Measurements from ENCODE around the gene MINDY2.
"Not testable (repeated sequence)": the region's sequence is repeated elsewhere in the genome, so short reads cannot be mapped to it uniquely, and the experiment has no call there.

Gene MINDY2

GRCh38 chr15:58766290-58766689, 4.8 kb upstream of the MINDY2 start:
- Histone ChIP-seq H3K9ac (no peak overlapping the region), H3K4me1 (peaks cover 5% of the 10 kb centered on the region), H4K20me1 (no peaks in the 10 kb centered on the region), H3K27me3 (no peaks in the 10 kb centered on the region), H3K36me3 (no peaks in the 10 kb centered on the region), H3K4me3 (no peak overlapping the region), H3K27ac (no peak overlapping the region), H3K4me2 (no peak overlapping the region), H3K9me3 (peaks cover 29% of the 10 kb centered on the region)
- no peak for TF ChIP-seq Cebpa-rat (IDR thresholded peaks at IDR 0.05)

DNA sequence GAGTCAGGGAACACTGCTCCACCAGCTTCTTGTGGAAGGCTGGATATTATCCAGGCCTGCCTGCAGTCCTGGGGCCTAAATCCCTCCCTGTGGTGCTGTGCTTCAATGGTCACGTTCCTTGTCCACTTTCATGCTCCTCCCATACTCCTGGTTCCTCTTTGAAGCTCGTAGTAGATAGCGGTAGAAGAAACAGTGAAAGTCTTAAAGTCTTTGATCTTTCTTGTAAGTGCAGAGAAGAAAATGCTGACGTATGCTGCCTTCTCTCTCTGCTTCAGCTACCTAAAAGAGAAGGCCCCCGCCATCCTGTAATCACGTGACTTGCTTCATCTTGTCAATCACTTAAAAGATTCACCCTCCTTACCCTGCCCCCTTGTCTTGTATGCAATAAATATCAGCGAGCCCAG, 2.5 kb upstream of the MINDY2 start:
- H3K9ac ChIP-seq, H3K36me3 ChIP-seq, H3K4me2 ChIP-seq, H3K27ac ChIP-seq, H3K4me3 ChIP-seq, H4K20me1 ChIP-seq, H3K27me3 ChIP-seq: not testable (repeated sequence)
- Histone ChIP-seq H3K9me3 (peaks cover 19% of the 10 kb centered on the region), H3K4me1 (peaks cover 21% of the 10 kb centered on the region)

GRCh38 chr15:58770519-58770856, 614 bp upstream of the MINDY2 start:
- no peaks in the 10 kb centered on the region for H3K36me3 ChIP-seq
- H4K20me1 ChIP-seq = no peaks in the 10 kb centered on the region
- H3K27ac ChIP-seq = peak overlapping the region; percentile 86
- peak overlapping the region; percentile 100 for H3K4me3 ChIP-seq
- H3K4me1 ChIP-seq = peaks cover 34% of the 10 kb centered on the region
- peak overlapping the region; percentile 91 for H3K4me2 ChIP-seq
- TF ChIP-seq Cebpa-rat (IDR thresholded peaks at IDR 0.05) = no peak
- H3K27me3 ChIP-seq = no peaks in the 10 kb centered on the region
- peak overlapping the region; percentile 93 for H3K9ac ChIP-seq
- H3K9me3 ChIP-seq = peaks cover 1% of the 10 kb centered on the region

DNA sequence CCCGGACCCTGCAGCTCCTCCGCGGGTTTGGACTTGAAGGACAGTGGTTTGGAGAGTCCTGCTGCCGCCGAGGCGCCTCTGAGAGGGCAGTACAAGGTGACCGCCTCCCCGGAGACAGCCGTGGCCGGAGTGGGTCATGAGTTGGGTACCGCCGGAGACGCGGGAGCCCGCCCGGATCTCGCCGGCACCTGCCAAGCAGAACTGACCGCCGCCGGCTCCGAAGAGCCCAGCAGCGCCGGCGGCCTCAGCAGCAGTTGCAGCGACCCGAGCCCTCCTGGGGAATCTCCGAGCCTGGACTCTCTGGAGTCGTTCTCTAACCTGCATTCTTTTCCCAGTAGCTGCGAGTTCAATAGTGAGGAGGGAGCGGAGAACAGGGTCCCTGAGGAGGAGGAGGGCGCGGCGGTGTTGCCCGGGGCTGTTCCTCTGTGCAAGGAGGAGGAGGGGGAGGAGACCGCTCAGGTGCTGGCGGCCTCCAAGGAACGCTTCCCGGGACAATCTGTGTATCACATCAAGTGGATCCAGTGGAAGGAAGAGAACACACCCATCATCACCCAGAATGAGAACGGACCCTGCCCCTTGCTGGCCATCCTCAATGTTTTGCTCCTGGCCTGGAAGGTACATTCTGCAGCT, 634 bp downstream of the MINDY2 start:
- Histone ChIP-seq H3K4me1 (peaks cover 42% of the 10 kb centered on the region), H3K27ac (peak overlapping the region; percentile 86), H4K20me1 (no peaks in the 10 kb centered on the region), H3K27me3 (no peaks in the 10 kb centered on the region), H3K4me2 (peak overlapping the region; percentile 91), H3K9me3 (no peaks in the 10 kb centered on the region), H3K4me3 (peak overlapping the region; percentile 100), H3K9ac (peak overlapping the region; percentile 93), H3K36me3 (no peaks in the 10 kb centered on the region)
- TF ChIP-seq Cebpa-rat (IDR thresholded peaks at IDR 0.05) = no peak

DNA sequence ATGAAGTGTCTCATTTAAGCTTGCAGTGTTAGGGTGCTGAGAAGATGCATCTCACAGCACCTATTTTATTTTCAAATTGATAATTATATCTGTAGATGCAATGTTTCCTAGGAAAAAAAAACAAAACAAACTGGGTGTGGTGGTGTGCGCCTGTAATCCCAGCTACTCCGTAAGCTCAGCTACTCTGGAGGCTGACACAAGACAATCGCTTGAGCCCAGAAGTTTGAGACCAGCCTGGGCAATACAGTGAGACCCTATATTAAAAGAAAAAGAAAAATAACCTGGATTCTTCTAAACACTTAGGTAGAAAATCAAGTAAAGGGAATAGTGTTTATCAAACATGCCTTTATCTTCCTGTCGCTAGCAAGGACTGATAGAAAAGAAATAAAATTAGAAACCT, 1.9 kb downstream of the MINDY2 start:
- no peaks in the 10 kb centered on the region for H3K36me3 ChIP-seq
- H4K20me1 ChIP-seq = no peaks in the 10 kb centered on the region
- peak overlapping the region; percentile 91 for H3K4me2 ChIP-seq
- H3K27ac ChIP-seq = no peak overlapping the region
- H3K9me3 ChIP-seq = no peaks in the 10 kb centered on the region
- peak overlapping the region; percentile 100 for H3K4me3 ChIP-seq
- H3K4me1 ChIP-seq = peaks cover 49% of the 10 kb centered on the region
- TF ChIP-seq Cebpa-rat (IDR thresholded peaks at IDR 0.05) = no peak
- peak overlapping the region; percentile 31 for H3K9ac ChIP-seq
- H3K27me3 ChIP-seq = no peaks in the 10 kb centered on the region

GRCh38 chr15:58775402-58775801, 4.3 kb downstream of the MINDY2 start:
- Histone ChIP-seq H3K4me2 (no peak overlapping the region), H3K9me3 (no peaks in the 10 kb centered on the region), H3K27ac (no peak overlapping the region), H4K20me1 (no peaks in the 10 kb centered on the region), H3K36me3 (peaks cover 16% of the 10 kb centered on the region), H3K27me3 (no peaks in the 10 kb centered on the region), H3K4me1 (peaks cover 45% of the 10 kb centered on the region), H3K9ac (no peak overlapping the region), H3K4me3 (no peak overlapping the region)
- no peak for TF ChIP-seq Cebpa-rat (IDR thresholded peaks at IDR 0.05)

DNA sequence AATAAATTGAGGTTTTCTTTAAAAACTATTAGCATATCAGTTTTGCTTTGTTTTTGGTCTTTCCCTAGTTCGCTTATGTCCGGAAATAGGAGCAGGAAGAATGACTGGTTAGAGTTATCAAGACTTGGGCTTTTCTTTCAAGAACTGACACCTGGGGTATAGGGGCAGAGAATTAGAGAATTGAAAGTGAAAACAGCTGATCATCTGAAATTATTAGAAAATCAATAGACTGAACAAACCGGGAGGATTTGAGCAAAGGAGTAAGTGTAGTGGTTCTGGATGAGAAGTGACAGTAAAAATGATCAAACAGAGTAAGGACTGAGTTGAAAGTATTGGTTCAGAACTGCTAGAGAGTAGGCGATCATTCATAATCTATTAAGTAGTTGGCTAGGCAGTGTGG, 6.0 kb downstream of the MINDY2 start:
- Histone ChIP-seq H3K4me3 (no peak overlapping the region), H3K4me1 (peaks cover 43% of the 10 kb centered on the region), H4K20me1 (no peaks in the 10 kb centered on the region), H3K9me3 (no peaks in the 10 kb centered on the region), H3K9ac (no peak overlapping the region), H3K27me3 (no peaks in the 10 kb centered on the region), H3K4me2 (0 out of 2 replicates have a peak overlapping the region, but pooled peaks have one; percentile 3), H3K36me3 (peaks cover 26% of the 10 kb centered on the region), H3K27ac (no peak overlapping the region)
- TF ChIP-seq Cebpa-rat (IDR thresholded peaks at IDR 0.05) = no peak

- no peak overlapping the region for H3K27ac ChIP-seq
- no peaks in the 10 kb centered on the region for H3K27me3 ChIP-seq
- no peak overlapping the region for H3K9ac ChIP-seq
- no peaks in the 10 kb centered on the region for H3K9me3 ChIP-seq
- no peaks in the 10 kb centered on the region for H4K20me1 ChIP-seq
- no peak overlapping the region for H3K4me2 ChIP-seq
- TF ChIP-seq Cebpa-rat (IDR thresholded peaks at IDR 0.05) = no peak
- H3K4me3 ChIP-seq = no peak overlapping the region
- H3K36me3 ChIP-seq = peaks cover 33% of the 10 kb centered on the region
- H3K4me1 ChIP-seq = peaks cover 19% of the 10 kb centered on the region; the same call in 1 of the 2 replicates
Observed at GRCh38 chr15:58779554-58779953, 8.5 kb downstream of the MINDY2 start.

GRCh38 chr15:58785355-58785754, 14.3 kb downstream of the MINDY2 start:
- H3K36me3 ChIP-seq = peaks cover 33% of the 10 kb centered on the region
- H3K4me3 ChIP-seq = no peak overlapping the region

GRCh38 chr15:58788056-58788710, 17.1 kb downstream of the MINDY2 start:
- no peak overlapping the region for H3K27ac ChIP-seq

More at GRCh38 chr15:58785355-58785754, 14.3 kb downstream of the MINDY2 start:
- no peaks in the 10 kb centered on the region for H3K9me3 ChIP-seq
- no peak overlapping the region for H3K4me2 ChIP-seq
- H3K9ac ChIP-seq = no peak overlapping the region
- H3K27ac ChIP-seq = no peak overlapping the region
- H4K20me1 ChIP-seq = no peaks in the 10 kb centered on the region
- H3K4me1 ChIP-seq = no peaks in the 10 kb centered on the region
- no peaks in the 10 kb centered on the region for H3K27me3 ChIP-seq
- no peak for TF ChIP-seq Cebpa-rat (IDR thresholded peaks at IDR 0.05)

More at GRCh38 chr15:58788056-58788710, 17.1 kb downstream of the MINDY2 start:
- Histone ChIP-seq H3K9me3 (peaks cover 5% of the 10 kb centered on the region; the same call in 1 of the 2 replicates), H3K27me3 (no peaks in the 10 kb centered on the region), H3K9ac (no peak overlapping the region), H3K36me3 (peaks cover 48% of the 10 kb centered on the region), H4K20me1 (no peaks in the 10 kb centered on the region), H3K4me3 (no peak overlapping the region), H3K4me1 (no peaks in the 10 kb centered on the region), H3K4me2 (no peak overlapping the region)
- no peak for TF ChIP-seq Cebpa-rat (IDR thresholded peaks at IDR 0.05)

Measured in BLaER1 (cell line).